ENCODE measurements around the gene RESF1. TPM values are rescaled to one million over a fixed set of nuclear protein-coding genes. Genes with fewer than 3 reads are reported as not detected.

Gene RESF1
- total RNA-seq, 2 experiments from 2014 or later = 46.3 to 53.3 TPM

DNA sequence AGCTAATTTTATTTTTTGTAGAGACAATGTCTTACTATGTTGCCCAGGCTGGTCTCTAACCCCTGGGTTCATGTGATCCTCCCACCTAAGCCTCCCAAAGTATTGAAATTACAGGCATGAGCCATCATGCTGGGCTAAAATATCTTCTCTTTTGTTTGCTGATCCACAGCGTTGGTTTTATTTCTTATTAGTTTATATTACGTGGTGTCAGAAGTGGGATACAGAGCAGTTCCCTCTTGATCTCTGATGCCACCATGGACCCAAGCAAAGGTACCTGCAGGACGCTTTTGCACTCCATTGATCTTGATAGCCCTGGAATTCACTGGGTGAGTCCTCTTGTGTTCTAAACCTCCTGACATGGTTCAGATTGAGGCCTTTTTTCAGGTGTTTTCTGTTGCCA, 43.8 kb upstream of the RESF1 start:
- peak; percentile 63 for DNase-seq (ENCODE audit: low spot score)
- ChIA-PET POLR2A (interaction anchor here (0.5 to 1.3 kb wide), 4 partner anchors 11 to 391 kb away, joined by 3 read pairs; no protein-coding TSS in a partner anchor), CTCF (ENCODE audit: unreplicated experiment) (no interaction called here)
- Histone ChIP-seq H3K79me2 (ENCODE audit: insufficient read depth, low read depth, low read length) (no peaks in the 10 kb centered on the region), H3K9me3 (ENCODE audit: low read length) (peaks cover 35% of the 10 kb centered on the region; the same call in 1 of the 2 replicates), H3K36me3 (ENCODE audit: insufficient read depth, low read length) (no peaks in the 10 kb centered on the region; the same call in 1 of the 2 replicates), H3K4me2 (ENCODE audit: low read length) (no peak overlapping the region), H3K4me3 (ENCODE audit: low read depth, low read length, poor library complexity, severe bottlenecking) (no peak overlapping the region), H3K4me1 (ENCODE audit: insufficient read depth, low read length, poor library complexity, severe bottlenecking) (no peaks in the 10 kb centered on the region), H3K9me2 (ENCODE audit: insufficient read depth, low read length) (no peaks in the 10 kb centered on the region), H2AFZ (ENCODE audit: low read length) (no peak overlapping the region), H3K27ac (ENCODE audit: low read depth, low read length, poor library complexity, severe bottlenecking) (no peak overlapping the region), H4K20me1 (ENCODE audit: insufficient read depth, low read length) (no peaks in the 10 kb centered on the region)
- BruUV-seq (replicated peaks) = no TSS peak
- TF ChIP-seq EZH2phosphoT487 (IDR thresholded peaks at IDR 0.05; ENCODE audit: borderline replicate concordance, low read depth, low read length) = no peak
- TF ChIP-seq, protein P1, sequence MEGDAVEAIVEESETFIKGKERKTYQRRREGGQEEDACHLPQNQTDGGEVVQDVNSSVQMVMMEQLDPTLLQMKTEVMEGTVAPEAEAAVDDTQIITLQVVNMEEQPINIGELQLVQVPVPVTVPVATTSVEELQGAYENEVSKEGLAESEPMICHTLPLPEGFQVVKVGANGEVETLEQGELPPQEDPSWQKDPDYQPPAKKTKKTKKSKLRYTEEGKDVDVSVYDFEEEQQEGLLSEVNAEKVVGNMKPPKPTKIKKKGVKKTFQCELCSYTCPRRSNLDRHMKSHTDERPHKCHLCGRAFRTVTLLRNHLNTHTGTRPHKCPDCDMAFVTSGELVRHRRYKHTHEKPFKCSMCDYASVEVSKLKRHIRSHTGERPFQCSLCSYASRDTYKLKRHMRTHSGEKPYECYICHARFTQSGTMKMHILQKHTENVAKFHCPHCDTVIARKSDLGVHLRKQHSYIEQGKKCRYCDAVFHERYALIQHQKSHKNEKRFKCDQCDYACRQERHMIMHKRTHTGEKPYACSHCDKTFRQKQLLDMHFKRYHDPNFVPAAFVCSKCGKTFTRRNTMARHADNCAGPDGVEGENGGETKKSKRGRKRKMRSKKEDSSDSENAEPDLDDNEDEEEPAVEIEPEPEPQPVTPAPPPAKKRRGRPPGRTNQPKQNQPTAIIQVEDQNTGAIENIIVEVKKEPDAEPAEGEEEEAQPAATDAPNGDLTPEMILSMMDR (conservative IDR thresholded peaks at IDR 0.05; ENCODE audit: low read length) = no peak
- intact Hi-C loops (cut with micrococcal nuclease; ENCODE audit: unreplicated experiment) = no loop called here

DNA sequence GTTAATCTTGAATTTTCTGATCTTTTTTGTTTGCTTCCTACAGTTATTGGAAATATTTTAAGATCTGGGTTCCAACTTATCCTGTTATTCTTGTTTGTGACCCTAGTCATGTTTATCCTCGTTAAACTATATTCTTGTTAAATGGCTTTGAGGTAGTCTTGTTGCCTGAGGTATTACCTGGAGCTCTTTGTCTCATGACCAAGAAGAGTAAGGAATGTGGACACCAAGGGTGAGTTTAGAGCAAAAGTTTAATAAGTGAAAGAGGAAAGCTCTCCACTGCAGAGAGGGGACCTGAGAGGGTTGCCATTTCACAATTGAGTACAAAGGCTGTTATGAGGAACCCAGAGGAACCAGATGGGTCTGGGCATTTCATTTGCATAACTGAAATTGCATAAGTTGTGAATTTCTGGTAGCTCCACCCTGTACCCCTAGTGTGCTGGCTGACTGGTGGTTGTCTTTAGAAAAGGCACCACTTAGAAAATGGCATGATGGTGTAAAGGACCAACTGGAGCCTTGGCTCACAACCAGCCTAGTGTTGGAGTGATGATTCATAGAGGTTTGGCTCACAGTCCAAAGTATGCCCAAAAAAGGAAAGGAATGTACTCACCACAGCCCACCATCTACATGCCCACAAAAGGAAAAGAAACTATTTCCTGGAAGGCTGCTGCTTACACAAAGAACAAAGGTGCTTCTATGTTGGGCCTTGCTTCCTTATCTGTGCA, 36.7 kb upstream of the RESF1 start:
- no peak overlapping the region for H3K27ac ChIP-seq (ENCODE audit: low read depth, low read length, poor library complexity, severe bottlenecking)
- H3K4me2 ChIP-seq (ENCODE audit: low read length) = no peak overlapping the region
- no peaks in the 10 kb centered on the region for H3K79me2 ChIP-seq (ENCODE audit: insufficient read depth, low read depth, low read length)
- ChIA-PET POLR2A (interaction anchor here (0.6 kb wide), 2 partner anchors 115 to 426 kb away, joined by 3 to 4 read pairs; no protein-coding TSS in a partner anchor), CTCF (ENCODE audit: unreplicated experiment) (no interaction called here)
- peaks cover 47% of the 10 kb centered on the region for H3K9me3 ChIP-seq (ENCODE audit: low read length)
- H4K20me1 ChIP-seq (ENCODE audit: insufficient read depth, low read length) = no peaks in the 10 kb centered on the region
- BruUV-seq (replicated peaks) = no TSS peak
- peaks cover 4% of the 10 kb centered on the region; the same call in 1 of the 2 replicates for H3K36me3 ChIP-seq (ENCODE audit: insufficient read depth, low read length)
- TF ChIP-seq EZH2phosphoT487 (IDR thresholded peaks at IDR 0.05; ENCODE audit: borderline replicate concordance, low read depth, low read length) = no peak
- TF ChIP-seq, protein P1 (conservative IDR thresholded peaks at IDR 0.05; ENCODE audit: low read length) = no peak
- no peak overlapping the region for H3K4me3 ChIP-seq (ENCODE audit: low read depth, low read length, poor library complexity, severe bottlenecking)
- no peak overlapping the region for H2AFZ ChIP-seq (ENCODE audit: low read length)
- intact Hi-C loops (cut with micrococcal nuclease; ENCODE audit: unreplicated experiment) = no loop called here
- H3K9me2 ChIP-seq (ENCODE audit: insufficient read depth, low read length) = no peaks in the 10 kb centered on the region
- no peaks in the 10 kb centered on the region for H3K4me1 ChIP-seq (ENCODE audit: insufficient read depth, low read length, poor library complexity, severe bottlenecking)
- peak; percentile 57 for DNase-seq (ENCODE audit: low spot score)

- no peaks in the 10 kb centered on the region for H4K20me1 ChIP-seq (ENCODE audit: insufficient read depth, low read length)
- intact Hi-C loops (cut with micrococcal nuclease; ENCODE audit: unreplicated experiment) = no loop called here
- H2AFZ ChIP-seq (ENCODE audit: low read length) = no peak overlapping the region
- CTCF ChIA-PET (ENCODE audit: unreplicated experiment) = no interaction called here
- peaks cover 4% of the 10 kb centered on the region; the same call in 1 of the 2 replicates for H3K36me3 ChIP-seq (ENCODE audit: insufficient read depth, low read length)
- H3K4me1 ChIP-seq (ENCODE audit: insufficient read depth, low read length, poor library complexity, severe bottlenecking) = no peaks in the 10 kb centered on the region
- POLR2A ChIA-PET = interaction anchor here (1.3 kb wide), 1 partner anchor 27 kb away, joined by 5 read pairs; no protein-coding TSS in a partner anchor
- H3K79me2 ChIP-seq (ENCODE audit: insufficient read depth, low read depth, low read length) = no peaks in the 10 kb centered on the region
- BruUV-seq (replicated peaks) = no TSS peak
- H3K9me3 ChIP-seq (ENCODE audit: low read length) = peaks cover 44% of the 10 kb centered on the region
- H3K4me2 ChIP-seq (ENCODE audit: low read length) = no peak overlapping the region
- DNase-seq (ENCODE audit: low spot score) = peak; percentile 37
- H3K4me3 ChIP-seq (ENCODE audit: low read depth, low read length, poor library complexity, severe bottlenecking) = no peak overlapping the region
- no peaks in the 10 kb centered on the region for H3K9me2 ChIP-seq (ENCODE audit: insufficient read depth, low read length)
- no peak overlapping the region for H3K27ac ChIP-seq (ENCODE audit: low read depth, low read length, poor library complexity, severe bottlenecking)
- TF ChIP-seq, protein P1 (conservative IDR thresholded peaks at IDR 0.05; ENCODE audit: low read length) = no peak
- TF ChIP-seq EZH2phosphoT487 (IDR thresholded peaks at IDR 0.05; ENCODE audit: borderline replicate concordance, low read depth, low read length) = no peak
Measured at GRCh38 chr12:31923063-31923412, 36.2 kb upstream of the RESF1 start.

Data from OCI-LY7 (cell line).